Measurements from ENCODE around the gene LMO1. TPM values are rescaled to one million over a fixed set of nuclear protein-coding genes. Genes with fewer than 3 reads are reported as not detected.
A peak's percentile ranks its signal among the peaks of the same experiment; 100 is the strongest.

LMO1 gene
- total and polyA plus RNA-seq, 9 of the 15 experiments (the other 6 are each of a cell fraction or from before 2014, with no cell fraction given) = not detected

- TF ChIP-seq CHD7 (IDR thresholded peaks at IDR 0.05; ENCODE audit: low read depth, low read length) (no peak), MTA1 (IDR thresholded peaks at IDR 0.05; ENCODE audit: borderline replicate concordance) (peak; percentile 81), GATAD2B (IDR thresholded peaks at IDR 0.05; ENCODE audit: borderline replicate concordance) (peak; percentile 81), ZNF76 (CRISPR knock-in tag; IDR thresholded peaks at IDR 0.05; ENCODE audit: borderline replicate concordance) (no peak), ZNF77 (CRISPR knock-in tag; IDR thresholded peaks at IDR 0.05) (no peak), NFATC3 (IDR thresholded peaks at IDR 0.05) (no peak), PPARD (CRISPR knock-in tag; IDR thresholded peaks at IDR 0.05) (no peak), KDM5B (IDR thresholded peaks at IDR 0.05; ENCODE audit: insufficient replicate concordance, low read depth, low read length) (no peak), ZNF561 (CRISPR knock-in tag; conservative IDR thresholded peaks at IDR 0.05) (no peak), PTRF (tag; IDR thresholded peaks at IDR 0.05) (no peak), YBX1 (IDR thresholded peaks at IDR 0.05) (no peak), POU5F1 (IDR thresholded peaks at IDR 0.05; ENCODE audit: borderline replicate concordance, low read depth, low read length, partially characterized antibody) (no peak)
- TF ChIP-seq, protein P1, sequence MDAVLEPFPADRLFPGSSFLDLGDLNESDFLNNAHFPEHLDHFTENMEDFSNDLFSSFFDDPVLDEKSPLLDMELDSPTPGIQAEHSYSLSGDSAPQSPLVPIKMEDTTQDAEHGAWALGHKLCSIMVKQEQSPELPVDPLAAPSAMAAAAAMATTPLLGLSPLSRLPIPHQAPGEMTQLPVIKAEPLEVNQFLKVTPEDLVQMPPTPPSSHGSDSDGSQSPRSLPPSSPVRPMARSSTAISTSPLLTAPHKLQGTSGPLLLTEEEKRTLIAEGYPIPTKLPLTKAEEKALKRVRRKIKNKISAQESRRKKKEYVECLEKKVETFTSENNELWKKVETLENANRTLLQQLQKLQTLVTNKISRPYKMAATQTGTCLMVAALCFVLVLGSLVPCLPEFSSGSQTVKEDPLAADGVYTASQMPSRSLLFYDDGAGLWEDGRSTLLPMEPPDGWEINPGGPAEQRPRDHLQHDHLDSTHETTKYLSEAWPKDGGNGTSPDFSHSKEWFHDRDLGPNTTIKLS (IDR thresholded peaks at IDR 0.05; ENCODE audit: borderline replicate concordance, low read depth) = no peak
These were observed 57.2 kb downstream of the LMO1 start (continued) for GRCh38 chr11:8206251-8207079.
